Measurements from ENCODE around the gene MED16. TPM values are rescaled to one million over a fixed set of nuclear protein-coding genes. Genes with fewer than 3 reads are reported as not detected.

The MED16 gene, protein sequence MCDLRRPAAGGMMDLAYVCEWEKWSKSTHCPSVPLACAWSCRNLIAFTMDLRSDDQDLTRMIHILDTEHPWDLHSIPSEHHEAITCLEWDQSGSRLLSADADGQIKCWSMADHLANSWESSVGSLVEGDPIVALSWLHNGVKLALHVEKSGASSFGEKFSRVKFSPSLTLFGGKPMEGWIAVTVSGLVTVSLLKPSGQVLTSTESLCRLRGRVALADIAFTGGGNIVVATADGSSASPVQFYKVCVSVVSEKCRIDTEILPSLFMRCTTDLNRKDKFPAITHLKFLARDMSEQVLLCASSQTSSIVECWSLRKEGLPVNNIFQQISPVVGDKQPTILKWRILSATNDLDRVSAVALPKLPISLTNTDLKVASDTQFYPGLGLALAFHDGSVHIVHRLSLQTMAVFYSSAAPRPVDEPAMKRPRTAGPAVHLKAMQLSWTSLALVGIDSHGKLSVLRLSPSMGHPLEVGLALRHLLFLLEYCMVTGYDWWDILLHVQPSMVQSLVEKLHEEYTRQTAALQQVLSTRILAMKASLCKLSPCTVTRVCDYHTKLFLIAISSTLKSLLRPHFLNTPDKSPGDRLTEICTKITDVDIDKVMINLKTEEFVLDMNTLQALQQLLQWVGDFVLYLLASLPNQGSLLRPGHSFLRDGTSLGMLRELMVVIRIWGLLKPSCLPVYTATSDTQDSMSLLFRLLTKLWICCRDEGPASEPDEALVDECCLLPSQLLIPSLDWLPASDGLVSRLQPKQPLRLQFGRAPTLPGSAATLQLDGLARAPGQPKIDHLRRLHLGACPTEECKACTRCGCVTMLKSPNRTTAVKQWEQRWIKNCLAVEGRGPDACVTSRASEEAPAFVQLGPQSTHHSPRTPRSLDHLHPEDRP
- polyA plus RNA-seq (2013): 33.1 TPM

DNA sequence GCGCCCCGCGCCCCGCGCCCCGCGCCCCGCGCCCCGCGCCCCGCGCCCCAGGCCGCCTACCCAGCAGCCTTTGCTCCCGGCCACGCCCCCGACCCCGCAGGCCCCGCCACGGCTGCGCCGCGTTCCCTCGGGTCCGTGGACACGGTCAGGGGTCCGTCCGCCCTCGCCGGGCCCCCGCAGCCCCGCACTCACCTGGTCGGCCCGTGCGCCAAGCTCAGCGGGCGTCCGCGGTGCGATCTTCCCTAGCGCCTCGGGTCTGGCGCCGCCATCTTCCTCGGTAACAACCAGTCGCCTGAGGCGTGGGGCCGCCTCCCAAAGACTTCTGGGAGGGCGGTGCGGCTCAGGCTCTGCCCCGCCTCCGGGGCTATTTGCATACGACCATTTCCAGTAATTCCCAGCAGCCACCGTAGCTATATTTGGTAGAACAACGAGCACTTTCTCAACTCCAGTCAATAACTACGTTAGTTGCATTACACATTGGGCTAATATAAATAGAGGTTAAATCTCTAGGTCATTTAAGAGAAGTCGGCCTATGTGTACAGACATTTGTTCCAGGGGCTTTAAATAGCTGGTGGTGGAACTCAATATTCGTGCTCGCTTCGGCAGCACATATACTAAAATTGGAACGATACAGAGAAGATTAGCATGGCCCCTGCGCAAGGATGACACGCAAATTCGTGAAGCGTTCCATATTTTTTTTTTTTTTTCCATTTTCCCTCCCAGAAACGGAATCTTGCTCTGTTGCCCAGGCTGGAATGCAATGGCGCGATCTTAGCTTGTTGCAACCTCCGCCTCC, at the start of gene MED16, which contains the start of gene RNU6-9:
TSS of gene MED16 (minus strand) at position 294 of the 796 bp plus-strand sequence. CDS start 2,056 bp downstream, outside the sequence.
TSS of gene RNU6-9 (plus strand) at position 591 of the 796 bp plus-strand sequence.
- Histone ChIP-seq H3K9me3 (ENCODE audit: control extremely low read depth in 1 of 5, control insufficient read depth in 4 of 5, insufficient read depth in 2 of 5, low read depth in 1 of 5, low read length in 4 of 5) (no peaks in the 10 kb centered on the region), H3K4me3 (ENCODE audit: control insufficient read depth in 1 of 7, extremely low read depth in 1 of 7, insufficient read depth in 4 of 7, low read depth in 2 of 7, low read length in 6 of 7) (peak within 1 kb of the TSS; percentile 76 to 93 (median 84))
- POLR2A ChIA-PET: interaction anchor here (0.5 to 2.0 kb wide), 4 partner anchors 10 to 15 kb away, joined by 5 to 20 read pairs (median 6); no protein-coding TSS in a partner anchor

DNA sequence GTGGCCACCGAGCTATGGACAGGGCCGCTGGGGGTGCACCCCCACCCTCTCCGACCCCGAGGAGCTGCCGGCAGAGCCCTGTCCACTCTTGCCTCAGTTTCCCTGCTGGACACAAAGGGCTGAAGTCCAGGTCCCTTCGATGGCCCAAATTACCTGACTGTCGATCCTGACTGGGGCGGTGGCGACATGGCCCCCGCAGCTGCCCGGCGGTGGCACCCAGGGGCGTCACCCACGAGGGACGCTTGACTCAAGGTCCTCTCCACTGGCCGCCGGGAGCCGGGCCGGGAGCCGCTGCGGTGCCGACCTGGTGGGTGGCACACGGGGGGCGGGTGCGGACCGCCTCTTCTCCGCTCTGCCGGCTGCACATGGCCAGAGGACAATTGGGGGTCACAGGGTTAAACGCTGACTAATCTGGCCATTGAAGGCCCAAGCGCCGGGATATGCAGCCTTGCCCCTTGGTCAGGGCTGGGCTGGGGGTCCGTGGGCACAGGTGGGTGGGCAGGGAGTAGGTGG, 49.2 kb upstream of the MED16 start:
- CTCF ChIA-PET: interaction anchor here (0.6 to 2.5 kb wide), 3 partner anchors 9 to 40 kb away, joined by 3 to 6 read pairs (median 3); no protein-coding TSS in a partner anchor
- Histone ChIP-seq H3K9me3 (ENCODE audit: control extremely low read depth in 1 of 5, control insufficient read depth in 4 of 5, insufficient read depth in 2 of 5, low read depth in 1 of 5, low read length in 4 of 5) (no peaks in the 10 kb centered on the region), H3K27me3 (replicated peaks in 2 of 5; ENCODE audit: control insufficient read depth in 4 of 5, insufficient read depth in 5 of 5, low read length in 4 of 5) (no peaks in the 10 kb centered on the region), H3K27ac (ENCODE audit: insufficient read depth in 1 of 2, low read depth in 1 of 2, low read length in 2 of 2, poor library complexity in 1 of 2, severe bottlenecking in 2 of 2) (no peak overlapping the region), H3K4me3 (ENCODE audit: control insufficient read depth in 1 of 7, extremely low read depth in 1 of 7, insufficient read depth in 4 of 7, low read depth in 2 of 7, low read length in 6 of 7) (no peak overlapping the region), H3K4me1 (ENCODE audit: control extremely low read depth in 1 of 4, control insufficient read depth in 4 of 4, insufficient read depth in 4 of 4, low read length in 3 of 4) (peaks cover 0 to 51% (median 48%) of the 10 kb centered on the region in 4 experiments), H3K36me3 (ENCODE audit: control insufficient read depth in 4 of 4, insufficient read depth in 4 of 4, low read length in 3 of 4) (peaks cover 0 to 50% (median 7%) of the 10 kb centered on the region in 4 experiments)
- no peak for DNase-seq
- 96% methylated on average over 31 of the region's 32 CpGs for WGBS (ENCODE audit: insufficient coverage)
- POLR2A ChIA-PET: no interaction called here

More for the DNA sequence above, at the start of gene MED16, which contains the start of gene RNU6-9:
- WGBS (ENCODE audit: insufficient coverage): under 1% methylated on average over 54 of the region's 69 CpGs
- peak; percentile 93 to 97 (median 96) for DNase-seq
- Histone ChIP-seq H3K27me3 (replicated peaks in 2 of 5; ENCODE audit: control insufficient read depth in 4 of 5, insufficient read depth in 5 of 5, low read length in 4 of 5) (no peaks in the 10 kb centered on the region), H3K4me1 (ENCODE audit: control extremely low read depth in 1 of 4, control insufficient read depth in 4 of 4, insufficient read depth in 4 of 4, low read length in 3 of 4) (peaks cover 0 to 9% (median 6%) of the 10 kb centered on the region in 4 experiments), H3K27ac (ENCODE audit: insufficient read depth in 1 of 2, low read depth in 1 of 2, low read length in 2 of 2, poor library complexity in 1 of 2, severe bottlenecking in 2 of 2) (peak within 1 kb of the TSS; percentile 96 to 100), H3K36me3 (ENCODE audit: control insufficient read depth in 4 of 4, insufficient read depth in 4 of 4, low read length in 3 of 4) (peaks cover 0 to 46% (median 21%) of the 10 kb centered on the region in 4 experiments)
- CTCF ChIA-PET: interaction anchor here (0.7 to 1.9 kb wide), 8 partner anchors 11 to 34 kb away, joined by 4 to 15 read pairs (median 4); partner anchors contain the start of gene CFD

DNA sequence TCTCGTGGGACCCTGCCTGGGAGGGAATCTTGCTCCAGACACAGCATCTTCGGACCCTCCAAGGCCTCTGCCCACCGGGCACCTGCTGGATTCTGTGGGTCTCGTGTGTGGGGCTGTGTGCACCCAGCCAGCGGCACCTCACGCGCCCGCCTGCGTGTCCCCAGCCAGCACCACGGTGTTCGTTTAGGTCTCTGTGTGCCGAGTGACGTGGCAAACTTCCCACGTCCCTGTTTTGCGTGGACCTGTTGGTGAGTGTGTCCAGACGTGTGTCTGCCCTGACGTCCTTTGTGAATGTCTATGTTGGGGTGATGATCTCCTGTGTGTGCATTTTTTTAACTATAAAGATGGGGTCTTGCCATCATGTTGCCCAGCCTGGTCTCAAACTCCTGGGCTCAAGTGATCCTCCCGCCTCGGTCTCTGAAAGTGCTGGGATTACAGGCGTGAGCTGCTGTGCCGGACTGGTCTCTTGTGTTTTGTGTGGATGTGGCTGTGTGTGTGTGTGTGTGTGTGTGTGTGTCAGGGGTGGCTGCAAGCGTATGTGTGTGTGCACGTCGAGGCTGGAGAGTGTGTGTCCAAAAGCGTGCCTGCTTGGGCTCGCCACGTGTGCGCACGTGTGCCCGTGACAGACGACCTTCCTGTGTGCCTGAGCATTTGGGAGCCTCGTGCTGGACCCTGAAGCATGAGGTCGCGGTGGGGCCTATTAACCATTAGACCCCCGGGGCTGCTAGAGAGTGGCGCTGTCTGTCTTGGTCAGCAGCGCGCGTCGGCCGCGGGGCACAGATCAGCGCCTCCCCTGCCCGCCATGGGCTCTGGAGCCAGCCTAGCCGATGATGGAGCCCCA, 48.5 kb upstream of the MED16 start:
- Histone ChIP-seq H3K27me3 (replicated peaks in 2 of 5; ENCODE audit: control insufficient read depth in 4 of 5, insufficient read depth in 5 of 5, low read length in 4 of 5) (no peaks in the 10 kb centered on the region), H3K9me3 (ENCODE audit: control extremely low read depth in 1 of 5, control insufficient read depth in 4 of 5, insufficient read depth in 2 of 5, low read depth in 1 of 5, low read length in 4 of 5) (no peaks in the 10 kb centered on the region), H3K4me1 (ENCODE audit: control extremely low read depth in 1 of 4, control insufficient read depth in 4 of 4, insufficient read depth in 4 of 4, low read length in 3 of 4) (peaks cover 0 to 47% (median 45%) of the 10 kb centered on the region in 4 experiments), H3K4me3 (ENCODE audit: control insufficient read depth in 1 of 7, extremely low read depth in 1 of 7, insufficient read depth in 4 of 7, low read depth in 2 of 7, low read length in 6 of 7) (peak overlapping the region in 4 of 7 experiments; percentile 38 to 67 (median 58)), H3K36me3 (ENCODE audit: control insufficient read depth in 4 of 4, insufficient read depth in 4 of 4, low read length in 3 of 4) (peaks cover 0 to 51% (median 8%) of the 10 kb centered on the region in 4 experiments), H3K27ac (ENCODE audit: insufficient read depth in 1 of 2, low read depth in 1 of 2, low read length in 2 of 2, poor library complexity in 1 of 2, severe bottlenecking in 2 of 2) (peak overlapping the region; percentile 37 to 58)
- 74% methylated on average over 34 of the region's 45 CpGs for WGBS (ENCODE audit: insufficient coverage)
- ChIA-PET CTCF (interaction anchor here (1.0 to 7.8 kb wide), 4 partner anchors 8 to 41 kb away, joined by 3 to 35 read pairs (median 6); no protein-coding TSS in a partner anchor), POLR2A (interaction anchor here (1.5 kb wide), 1 partner anchor 17 kb away, joined by 5 read pairs; no protein-coding TSS in a partner anchor)
- DNase-seq: peak in 1 of 3 donors; percentile 45

DNA sequence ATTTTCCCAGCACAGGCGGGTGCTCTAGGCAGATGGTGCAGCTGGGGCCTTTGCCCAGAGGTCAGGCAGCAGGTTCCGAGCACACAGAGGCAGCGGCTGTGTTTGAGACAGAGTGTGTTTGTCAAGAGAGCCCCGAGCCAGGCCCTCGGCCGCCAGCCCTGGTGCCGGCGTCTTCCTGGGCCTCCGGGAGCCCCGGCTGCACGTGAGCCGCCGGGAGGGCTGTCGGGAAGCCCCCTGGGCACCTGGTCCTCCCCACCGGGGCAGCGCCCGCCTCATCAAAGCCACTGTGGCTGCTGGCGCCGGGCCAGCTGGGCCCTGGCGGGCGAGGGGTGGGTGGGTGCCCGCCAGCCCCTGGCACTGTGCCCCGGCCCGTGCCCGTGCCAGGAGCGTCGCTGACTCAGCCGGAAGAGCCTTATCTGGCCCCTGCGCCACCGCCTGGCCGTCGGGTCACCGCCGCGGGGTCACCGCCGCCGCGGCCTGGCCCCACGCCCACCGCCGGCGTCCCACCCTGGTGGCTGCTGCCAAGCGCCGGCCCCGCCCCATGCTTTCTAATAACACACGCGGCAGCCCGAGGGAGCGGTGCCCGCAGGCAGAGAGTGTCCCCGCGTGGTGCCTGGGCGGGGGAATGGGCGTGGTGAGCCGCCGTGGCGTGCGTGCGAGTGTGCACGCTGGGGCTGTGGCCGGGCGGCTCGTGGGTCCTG, 47.8 kb upstream of the MED16 start:
- Histone ChIP-seq H3K9me3 (ENCODE audit: control extremely low read depth in 1 of 5, control insufficient read depth in 4 of 5, insufficient read depth in 2 of 5, low read depth in 1 of 5, low read length in 4 of 5) (no peaks in the 10 kb centered on the region), H3K4me1 (ENCODE audit: control extremely low read depth in 1 of 4, control insufficient read depth in 4 of 4, insufficient read depth in 4 of 4, low read length in 3 of 4) (peaks cover 0 to 49% (median 45%) of the 10 kb centered on the region in 4 experiments), H3K27ac (ENCODE audit: insufficient read depth in 1 of 2, low read depth in 1 of 2, low read length in 2 of 2, poor library complexity in 1 of 2, severe bottlenecking in 2 of 2) (peak overlapping the region; percentile 46 to 76), H3K27me3 (replicated peaks in 2 of 5; ENCODE audit: control insufficient read depth in 4 of 5, insufficient read depth in 5 of 5, low read length in 4 of 5) (no peaks in the 10 kb centered on the region), H3K36me3 (ENCODE audit: control insufficient read depth in 4 of 4, insufficient read depth in 4 of 4, low read length in 3 of 4) (peaks cover 0 to 56% (median 8%) of the 10 kb centered on the region in 4 experiments), H3K4me3 (ENCODE audit: control insufficient read depth in 1 of 7, extremely low read depth in 1 of 7, insufficient read depth in 4 of 7, low read depth in 2 of 7, low read length in 6 of 7) (peak overlapping the region in 4 of 7 experiments; percentile 38 to 67 (median 58))
- 4% methylated on average over 59 of the region's 64 CpGs for WGBS (ENCODE audit: insufficient coverage)
- ChIA-PET POLR2A (interaction anchor here (1.5 kb wide), 1 partner anchor 16 kb away, joined by 5 read pairs; no protein-coding TSS in a partner anchor), CTCF (interaction anchor here (1.0 to 7.8 kb wide), 4 partner anchors 17 to 43 kb away, joined by 3 to 35 read pairs (median 4); partner anchors contain the start of gene WDR18)
- peak; percentile 90 to 96 (median 94) for DNase-seq

DNA sequence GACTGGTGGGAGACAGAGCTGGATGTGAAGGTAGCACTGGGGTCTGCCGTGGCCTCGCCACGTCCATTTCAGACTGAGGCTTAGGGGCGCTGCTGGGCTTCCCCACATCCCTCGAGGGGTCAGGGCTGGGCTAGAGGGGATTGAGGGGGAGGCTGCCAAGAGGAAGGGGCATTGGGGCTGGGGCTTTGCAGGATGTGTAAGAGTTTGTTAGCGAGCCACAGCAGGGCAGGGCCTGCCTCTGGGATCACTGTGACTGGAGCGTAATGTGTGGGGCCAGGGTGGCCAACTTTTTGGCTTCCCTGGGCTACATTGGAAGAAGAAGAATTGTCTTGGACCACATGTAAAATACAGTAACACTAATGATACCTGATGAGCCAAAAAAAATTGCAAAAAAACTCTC, 46.9 kb upstream of the MED16 start:
- Histone ChIP-seq H3K27ac (ENCODE audit: insufficient read depth in 1 of 2, low read depth in 1 of 2, low read length in 2 of 2, poor library complexity in 1 of 2, severe bottlenecking in 2 of 2) (peak overlapping the region in 1 of 2 experiments; percentile 76), H3K36me3 (ENCODE audit: control insufficient read depth in 4 of 4, insufficient read depth in 4 of 4, low read length in 3 of 4) (peaks cover 0 to 56% (median 8%) of the 10 kb centered on the region in 4 experiments), H3K4me1 (ENCODE audit: control extremely low read depth in 1 of 4, control insufficient read depth in 4 of 4, insufficient read depth in 4 of 4, low read length in 3 of 4) (peaks cover 0 to 49% (median 45%) of the 10 kb centered on the region in 4 experiments), H3K9me3 (ENCODE audit: control extremely low read depth in 1 of 5, control insufficient read depth in 4 of 5, insufficient read depth in 2 of 5, low read depth in 1 of 5, low read length in 4 of 5) (no peaks in the 10 kb centered on the region), H3K4me3 (ENCODE audit: control insufficient read depth in 1 of 7, extremely low read depth in 1 of 7, insufficient read depth in 4 of 7, low read depth in 2 of 7, low read length in 6 of 7) (no peak overlapping the region), H3K27me3 (replicated peaks in 2 of 5; ENCODE audit: control insufficient read depth in 4 of 5, insufficient read depth in 5 of 5, low read length in 4 of 5) (no peaks in the 10 kb centered on the region)
- 100% methylated on average over 7 of the region's 7 CpGs for WGBS (ENCODE audit: insufficient coverage)
- DNase-seq: no peak
- ChIA-PET POLR2A (no interaction called here), CTCF (interaction anchor here (1.1 to 7.8 kb wide), 4 partner anchors 11 to 44 kb away, joined by 3 to 35 read pairs (median 4); partner anchors contain the start of gene WDR18)
